Kidney glomerular epithelial cell (primary cell): Measurements from ENCODE around the gene SAMD14.
A peak's percentile ranks its signal among the peaks of the same experiment; 100 is the strongest.

Source experiments
- DNase-seq: peaks from one replicate; lab custom pipeline; 2025; lab: John Stamatoyannopoulos, UW

Gene SAMD14

GRCh38 chr17:50129728-50130558 lies at the start of gene SAMD14:
SAMD14 (minus strand) TSS chr17:50130160; CDS start chr17:50124959, 5,201 bp downstream.
- DNase-seq, result peak; percentile 22

DNA sequence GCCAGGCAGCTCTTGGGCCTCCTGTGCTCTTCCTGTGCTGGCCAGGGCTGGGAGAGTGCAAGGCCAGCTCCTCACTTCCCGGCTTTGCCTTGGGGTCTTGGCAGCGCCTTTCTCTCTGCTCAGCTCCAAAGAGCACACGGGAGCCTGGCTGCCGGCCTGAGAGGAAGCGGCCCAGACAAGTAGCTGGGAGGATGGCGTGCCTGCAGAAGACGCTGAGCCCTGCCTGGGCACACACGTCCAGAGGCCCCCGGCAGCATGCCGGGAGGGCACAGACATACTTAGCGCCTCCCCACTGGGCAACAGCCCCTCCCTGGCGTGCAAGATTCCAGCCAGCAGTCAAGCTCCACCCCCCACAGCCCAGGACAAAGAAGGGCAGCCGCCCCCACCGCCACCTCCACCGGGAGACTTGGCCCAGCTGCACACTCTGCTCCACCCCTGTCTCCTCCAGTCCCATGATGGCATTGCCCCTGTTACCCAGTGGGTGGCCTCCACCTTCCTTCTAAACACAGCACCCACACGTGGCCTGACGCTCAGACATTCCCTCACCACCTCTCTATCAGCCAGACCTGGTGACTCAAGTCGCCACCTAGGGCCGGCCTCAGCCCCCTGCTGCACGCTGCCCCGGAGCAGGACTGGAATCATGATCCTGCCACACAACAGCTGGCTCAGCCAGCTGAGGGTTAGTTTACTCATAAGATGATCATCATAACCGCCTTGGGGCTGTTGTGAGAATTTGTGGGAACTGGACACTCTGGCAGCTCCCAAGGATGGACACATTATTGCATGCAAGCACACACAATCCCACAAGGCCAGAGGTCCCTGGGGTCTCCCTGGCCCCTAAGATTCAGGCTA lies 48.2 kb upstream of the SAMD14 start:
- DNase-seq, result peak; percentile 98

- DNase-seq, result no peak
Measured at GRCh38 chr17:50177476-50177875, 47.5 kb upstream of the SAMD14 start.

DNA sequence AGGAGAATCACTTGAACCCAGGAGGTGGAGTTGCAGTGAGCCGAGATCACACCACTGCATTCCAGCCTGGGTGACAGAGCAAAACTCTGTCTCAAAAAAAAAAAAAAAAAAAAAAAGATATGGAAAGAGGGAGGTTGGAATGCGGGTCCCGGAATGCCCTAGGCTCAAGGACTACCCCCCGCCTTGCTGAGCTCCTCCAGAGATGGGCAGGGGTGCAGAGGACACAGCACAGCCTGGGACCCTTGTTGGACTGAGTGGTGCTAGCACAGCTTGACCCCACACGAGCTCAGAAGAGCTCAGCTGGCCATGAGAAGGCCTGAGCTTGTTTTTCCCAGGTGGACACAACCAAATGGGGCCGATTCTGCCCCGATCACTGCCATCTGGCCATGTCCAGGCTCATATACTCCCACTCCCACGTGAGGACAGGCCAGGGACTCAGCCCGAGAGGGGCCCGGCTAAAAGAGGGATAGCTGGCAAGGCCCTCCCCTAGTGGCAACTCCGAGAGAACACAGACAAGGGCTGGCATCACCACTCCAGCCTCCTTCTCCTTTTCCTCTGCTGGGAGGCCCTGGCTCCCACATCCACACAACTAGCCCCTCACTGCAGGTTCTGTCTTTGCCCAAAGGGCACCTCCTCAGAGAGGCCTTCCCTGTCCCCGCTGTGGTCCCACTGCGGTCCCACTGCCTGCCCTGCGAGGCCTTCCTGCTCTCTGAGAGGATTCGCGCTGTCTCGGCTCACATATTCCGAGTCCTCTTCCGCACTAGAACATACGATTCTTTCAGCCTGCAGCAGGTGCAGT lies 46.8 kb upstream of the SAMD14 start:
- no peak for DNase-seq

GRCh38 chr17:50175035-50175807 lies 45.3 kb upstream of the SAMD14 start:
- DNase-seq, result no peak

- DNase-seq, result no peak
Measured at GRCh38 chr17:50174444-50174843, 44.5 kb upstream of the SAMD14 start.

DNA sequence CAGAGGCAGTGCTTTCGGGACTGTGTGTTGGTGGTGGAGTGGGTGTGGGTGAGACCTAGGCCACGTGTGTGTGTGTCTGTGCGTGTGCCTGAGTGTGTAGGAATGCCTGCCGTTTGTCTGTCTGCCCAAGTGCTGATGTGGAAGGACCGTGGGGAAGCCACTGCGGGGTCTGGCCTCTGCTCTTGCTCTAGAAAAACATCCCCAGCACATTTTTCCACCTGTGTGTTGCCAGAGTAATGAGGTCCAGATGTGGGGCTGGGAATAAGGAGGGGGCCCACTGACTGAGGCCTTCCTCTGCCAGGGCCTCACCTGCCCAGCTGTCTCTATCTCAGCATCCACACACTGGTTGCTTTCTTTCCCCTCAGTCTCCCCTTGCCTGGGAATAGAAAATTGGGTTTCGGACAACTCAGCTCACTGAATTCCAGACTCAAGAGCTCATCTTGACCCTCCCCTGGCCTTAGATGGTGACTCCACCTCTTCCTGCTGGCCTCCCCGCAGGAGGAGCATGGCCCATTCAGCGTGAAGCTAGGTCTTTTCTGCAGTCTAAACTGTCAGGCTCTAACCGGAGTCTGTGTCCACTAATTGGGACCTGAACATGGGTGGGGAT lies 43.5 kb upstream of the SAMD14 start:
- peak; percentile 62 for DNase-seq

GRCh38 chr17:50172936-50173334 lies 43.0 kb upstream of the SAMD14 start:
- DNase-seq, result no peak

DNA sequence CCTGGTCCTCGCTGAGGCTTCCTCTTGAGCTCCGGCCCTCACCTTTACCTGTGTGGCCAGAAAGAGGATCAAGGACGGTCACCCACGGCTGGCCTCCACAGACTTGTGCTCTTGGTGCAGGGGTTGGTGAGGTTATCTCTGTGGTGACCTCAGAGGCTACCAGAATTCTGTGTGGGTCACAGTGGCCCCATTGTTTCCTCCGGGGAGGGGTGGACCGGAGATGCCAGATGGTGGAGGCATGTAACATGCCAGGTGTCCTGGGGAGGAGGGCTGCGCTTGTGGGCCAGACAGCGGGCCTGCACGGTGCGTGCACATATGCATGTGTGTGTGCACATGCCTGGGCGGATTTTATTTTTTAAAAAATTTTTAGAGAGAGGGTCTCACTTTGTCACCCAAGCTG lies 42.2 kb upstream of the SAMD14 start:
- no peak for DNase-seq

DNA sequence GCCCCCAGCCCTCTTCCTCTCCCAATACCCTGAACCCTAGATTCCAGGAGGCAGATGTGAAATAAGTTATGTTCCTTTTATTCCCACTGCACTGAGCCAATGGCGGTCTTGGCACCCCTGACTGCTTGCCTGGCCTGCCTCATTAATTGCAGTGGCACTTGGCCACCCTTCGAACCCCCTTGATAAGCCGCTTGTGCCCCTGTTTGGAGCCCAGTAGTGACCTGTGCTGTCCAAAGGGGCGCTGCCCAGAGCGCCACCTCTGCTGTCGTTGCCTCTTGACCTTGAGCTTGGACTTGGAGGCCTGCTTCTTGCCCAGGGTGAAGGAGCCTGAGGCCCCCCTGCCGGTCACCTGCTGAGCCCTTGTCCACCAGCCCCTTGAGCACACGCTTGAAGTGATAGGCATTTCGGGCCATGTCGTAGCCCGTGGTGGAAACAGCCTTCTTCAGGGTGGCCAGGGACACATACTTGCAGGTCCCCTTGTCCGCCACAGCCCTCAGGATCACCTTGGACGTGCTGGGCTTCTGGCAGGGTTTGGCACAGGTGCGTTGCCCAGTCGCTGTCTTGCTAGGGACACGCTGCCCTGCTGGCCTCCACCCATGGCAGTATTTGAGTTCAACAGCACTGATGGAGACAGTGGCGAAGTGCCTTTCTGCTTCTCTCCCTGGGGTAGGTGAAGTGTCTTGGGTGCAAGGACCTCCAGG lies 41.6 kb upstream of the SAMD14 start:
- DNase-seq, result no peak

- no peak for DNase-seq
Measured at GRCh38 chr17:50170662-50171370, 40.9 kb upstream of the SAMD14 start.

DNA sequence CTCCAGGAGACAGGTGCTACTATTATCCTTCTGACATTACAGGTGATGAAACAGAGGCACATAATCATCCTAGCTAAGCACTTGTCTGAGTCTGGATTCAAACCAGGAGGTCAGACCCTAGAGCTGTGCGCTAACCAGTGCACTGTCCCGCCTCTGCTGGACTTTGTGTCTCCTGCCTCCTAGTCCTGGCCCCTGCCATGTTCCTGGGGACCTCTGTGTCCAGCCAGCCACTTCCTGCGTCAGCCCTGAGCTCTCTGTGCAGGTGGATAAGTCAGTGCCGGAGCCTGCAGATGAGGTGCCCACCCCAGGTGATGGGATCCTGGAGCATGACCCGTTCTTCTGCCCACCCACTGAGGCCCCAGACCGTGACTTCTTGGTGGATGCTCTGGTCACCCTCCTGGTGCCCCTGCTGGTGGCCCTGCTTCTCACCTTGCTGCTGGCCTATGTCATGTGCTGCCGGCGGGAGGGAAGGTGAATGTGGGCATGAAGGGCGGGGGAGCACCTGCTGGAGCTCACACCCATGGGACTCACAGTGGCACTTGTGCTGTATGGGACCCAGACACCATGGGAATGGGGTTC lies 40.0 kb upstream of the SAMD14 start:
- DNase-seq, result no peak

GRCh38 chr17:50169121-50169764 lies 39.3 kb upstream of the SAMD14 start:
- peak; percentile 55 for DNase-seq

DNA sequence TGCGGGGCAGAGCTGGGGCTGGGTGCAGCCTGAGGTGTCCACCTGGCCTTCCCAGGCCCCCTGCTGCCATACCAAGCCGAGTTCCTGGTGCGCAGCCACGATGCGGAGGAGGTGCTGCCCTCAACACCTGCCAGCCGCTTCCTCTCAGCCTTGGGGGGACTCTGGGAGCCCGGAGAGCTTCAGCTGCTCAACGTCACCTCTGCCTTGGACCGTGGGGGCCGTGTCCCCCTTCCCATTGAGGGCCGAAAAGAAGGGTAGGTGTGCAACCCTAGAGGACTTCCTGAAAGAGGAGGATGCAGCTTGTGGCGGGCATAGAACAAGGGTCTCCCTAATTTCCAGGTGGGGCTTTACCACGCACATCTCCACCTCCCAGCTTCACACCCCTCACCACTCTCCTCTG lies 38.4 kb upstream of the SAMD14 start:
- DNase-seq, result no peak

- no peak for DNase-seq
Measured at GRCh38 chr17:50167371-50167770, 37.4 kb upstream of the SAMD14 start.

GRCh38 chr17:50166518-50167181 lies 36.7 kb upstream of the SAMD14 start:
- no peak for DNase-seq

DNA sequence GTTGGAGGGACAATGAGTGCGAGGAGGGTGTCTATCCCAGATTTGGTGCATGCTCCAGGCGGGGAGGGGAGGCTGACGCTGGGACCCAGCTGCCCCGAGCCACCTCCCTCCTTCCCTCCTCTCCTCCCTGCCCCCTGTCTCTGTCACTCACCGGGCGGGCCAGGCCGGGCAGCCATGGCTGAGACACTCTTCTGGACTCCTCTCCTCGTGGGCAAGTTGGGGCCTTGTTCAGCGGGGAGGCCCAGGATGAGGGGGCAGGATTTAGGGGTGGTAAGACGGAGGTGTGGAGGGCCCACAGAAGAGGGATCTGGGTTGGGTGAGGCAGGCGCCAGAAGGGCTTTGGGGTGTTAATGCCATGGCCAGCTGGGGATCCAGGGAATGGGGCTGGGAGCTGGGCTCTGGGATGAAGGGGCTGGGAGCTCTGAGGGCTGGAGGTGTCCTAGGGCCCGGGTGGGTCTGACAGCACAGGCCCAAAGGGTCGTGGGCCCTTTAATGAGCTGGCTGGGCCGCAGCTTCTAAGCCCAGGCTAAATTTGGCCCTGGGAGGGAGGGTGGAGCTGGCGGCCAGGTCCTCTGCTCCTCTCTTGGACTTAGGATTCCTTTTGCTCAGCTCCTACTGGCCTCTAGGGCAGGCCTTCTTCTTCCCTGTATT lies 36.0 kb upstream of the SAMD14 start, which contains the start of gene SGCA:
TSS of gene SGCA (plus strand) at position 139 of the 651 bp plus-strand sequence. CDS start at position 175, 36 bp downstream.
- DNase-seq, result no peak

DNA sequence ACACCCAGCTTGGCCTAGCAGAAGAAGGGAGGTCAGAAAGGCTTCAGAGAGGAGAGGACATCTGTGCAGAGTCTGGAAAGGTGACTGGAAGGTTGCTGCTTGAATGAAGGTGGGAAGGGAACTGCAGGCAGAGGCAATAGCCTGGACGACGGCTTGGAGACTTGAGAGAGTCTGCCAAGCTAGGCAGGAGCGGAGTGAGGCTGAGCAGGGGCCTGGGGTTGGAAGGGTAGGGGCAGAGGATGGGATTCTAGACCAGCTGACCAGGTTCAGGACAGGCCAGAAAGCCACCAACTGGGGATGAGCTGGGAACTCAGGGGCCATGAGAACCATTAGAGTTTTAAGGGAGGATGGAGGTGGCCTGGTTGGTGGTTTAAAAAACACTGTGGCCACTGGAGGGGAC lies 35.5 kb upstream of the SAMD14 start:
- no peak for DNase-seq
